RPMI8226 (cell line): Measurements from ENCODE around the gene NGLY1.

Experiments used
- DNase-seq: peaks from one replicate; pipeline ENCODE4 v3.0.0-alpha.2; 2015

The NGLY1 gene

GRCh38 chr3:25707268-25707926 lies 75.8 kb downstream of the NGLY1 start:
- DNase-seq = no peak

GRCh38 chr3:25706213-25706612 lies 77.0 kb downstream of the NGLY1 start:
- no peak for DNase-seq

GRCh38 chr3:25697553-25697952 lies 85.7 kb downstream of the NGLY1 start:
- DNase-seq = no peak

- DNase-seq = no peak
Measured at GRCh38 chr3:25695731-25696420, 87.4 kb downstream of the NGLY1 start.

- no peak for DNase-seq
Measured at GRCh38 chr3:25693238-25693637, 90.0 kb downstream of the NGLY1 start.

GRCh38 chr3:25692341-25692740 lies 90.9 kb downstream of the NGLY1 start:
- no peak for DNase-seq

GRCh38 chr3:25690768-25691533 lies 92.3 kb downstream of the NGLY1 start:
- no peak for DNase-seq

GRCh38 chr3:25689226-25689625 lies 94.0 kb downstream of the NGLY1 start:
- no peak for DNase-seq

- DNase-seq = no peak
Measured at GRCh38 chr3:25687742-25688141, 95.5 kb downstream of the NGLY1 start.

- no peak for DNase-seq
Measured at GRCh38 chr3:25686766-25687165, 96.5 kb downstream of the NGLY1 start.

- DNase-seq = no peak
Measured at GRCh38 chr3:25683882-25684281, 99.4 kb downstream of the NGLY1 start.

GRCh38 chr3:25683410-25683809 lies 99.8 kb downstream of the NGLY1 start:
- DNase-seq = no peak

- no peak for DNase-seq
Measured at GRCh38 chr3:25679642-25680302, 103.5 kb downstream of the NGLY1 start.

- DNase-seq = no peak
Measured at GRCh38 chr3:25679166-25679565, 104.1 kb downstream of the NGLY1 start.

GRCh38 chr3:25678581-25678980 lies 104.7 kb downstream of the NGLY1 start:
- DNase-seq = no peak

GRCh38 chr3:25677121-25677520 lies 106.1 kb downstream of the NGLY1 start:
- DNase-seq = no peak

GRCh38 chr3:25674670-25675069 lies 108.6 kb downstream of the NGLY1 start:
- no peak for DNase-seq

GRCh38 chr3:25673738-25674298 lies 109.4 kb downstream of the NGLY1 start:
- no peak for DNase-seq
